SK-N-SH (cell line): Measurements from ENCODE around the gene RANBP10. TPM values are rescaled to one million over a fixed set of nuclear protein-coding genes. Genes with fewer than 3 reads are reported as not detected.

Experiments used
- CTCF ChIA-PET: fragments of 300-600, 350-600 bp; formaldehyde crosslinking; extraction: SDS; loops from one replicate; lab custom pipeline; 2021; lab: Yijun Ruan, JAX
- POLR2A ChIA-PET: fragments of 350-600 bp; sonication (Branson Sonifier 250); formaldehyde crosslinking; extraction: SDS; loops from one replicate; lab custom pipeline; 2020; ENCODE audit warnings: antibody characterized with exemption, inconsistent platforms; lab: Yijun Ruan, JAX
- DNase-seq: peaks from one replicate; pipeline ENCODE4 v3.0.0; 2012
- H2AFZ ChIP-seq: fragments of 200-600 bp; sonication (generic); 2 replicates; pipeline ENCODE4 v1.8.1; 2016; ENCODE audit warnings: antibody characterized with exemption, mild to moderate bottlenecking, low read depth
- H3F3A ChIP-seq: fragments of 200-600 bp; sonication (generic); replicated peaks from 2 replicates; pipeline ENCODE3; 2016; ENCODE audit warnings: antibody characterized with exemption, mild to moderate bottlenecking; ENCODE audit not compliant: insufficient read depth
- H3K27ac ChIP-seq, 2 experiments: fragments of 200-500 bp in 1 of 2; fragments of 200-600 bp in 1 of 2; sonication (Bioruptor generic) in 1 of 2; sonication (generic), shearing (Covaris generic) in 1 of 2; 2 replicates each; pipeline versions ENCODE4 v1.5.1 to v1.6.1; 2014 to 2016; ENCODE audit warnings: low read depth in 2 of 2, inconsistent platforms in 1 of 2, low read length in 1 of 2, mild to moderate bottlenecking in 1 of 2, mixed read lengths in 1 of 2
- H3K27me3 ChIP-seq: fragments of 200-600 bp; sonication (generic), shearing (Covaris generic); 2 replicates; pipeline ENCODE4 v1.6.1; 2016; ENCODE audit warnings: mixed run types; ENCODE audit not compliant: insufficient read depth
- H3K36me3 ChIP-seq, 2 experiments: fragments of 200-500 bp in 1 of 2; fragments of 200-600 bp in 1 of 2; sonication (Bioruptor generic) in 1 of 2; sonication (generic) in 1 of 2; replicated peaks in 1 of 2; 2 replicates each; pipeline versions ENCODE3 to v1.5.1; 2014 to 2016; ENCODE audit warnings: low read length in 1 of 2, mild to moderate bottlenecking in 1 of 2; ENCODE audit not compliant: insufficient read depth in 2 of 2, control insufficient read depth in 1 of 2
- H3K4me1 ChIP-seq, 2 experiments: fragments of 200-500 bp in 1 of 2; fragments of 200-600 bp in 1 of 2; sonication (Bioruptor generic) in 1 of 2; sonication (generic), shearing (Covaris generic) in 1 of 2; 2 replicates each; pipeline versions ENCODE4 v1.5.1 to v1.6.1; 2014 to 2016; ENCODE audit warnings: low read depth in 1 of 2, low read length in 1 of 2, mixed run types in 1 of 2; ENCODE audit not compliant: insufficient read depth in 2 of 2, control insufficient read depth in 1 of 2
- H3K4me2 ChIP-seq: fragments of 200-600 bp; sonication (generic), shearing (Covaris generic); 2 replicates; pipeline ENCODE4 v1.6.1; 2017; ENCODE audit warnings: mixed run types
- H3K4me3 ChIP-seq, 2 experiments: fragments of 200-500 bp in 1 of 2; fragments of 200-600 bp in 1 of 2; sonication (Bioruptor generic) in 1 of 2; sonication (generic), shearing (Covaris generic) in 1 of 2; 2 replicates each; pipeline versions ENCODE4 v1.5.1 to v1.8.1; 2014 to 2016; ENCODE audit warnings: low read depth in 2 of 2, inconsistent platforms in 1 of 2, low read length in 1 of 2, mild to moderate bottlenecking in 1 of 2, mixed read lengths in 1 of 2, moderate library complexity in 1 of 2
- H3K79me2 ChIP-seq: fragments of 200-600 bp; sonication (generic); 2 replicates; pipeline ENCODE4 v1.8.1; 2017; ENCODE audit warnings: mild to moderate bottlenecking; ENCODE audit not compliant: insufficient read depth
- H3K9ac ChIP-seq: fragments of 200-600 bp; sonication (generic); 2 replicates; pipeline ENCODE4 v1.6.1; 2017; ENCODE audit warnings: mixed run types
- H3K9me2 ChIP-seq: fragments of 200-600 bp; sonication (generic); 2 replicates; pipeline ENCODE4 v1.6.1; 2017; ENCODE audit warnings: mixed run types
- H3K9me3 ChIP-seq: fragments of 200-600 bp; sonication (generic); 2 replicates; pipeline ENCODE4 v1.6.1; 2017; ENCODE audit warnings: mixed run types, mild to moderate bottlenecking, moderate library complexity
- H4K20me1 ChIP-seq: fragments of 200-600 bp; sonication (generic); 2 replicates; pipeline ENCODE4 v1.6.1; 2017; ENCODE audit warnings: mild to moderate bottlenecking, mixed run types; ENCODE audit not compliant: insufficient read depth
- CHD2 ChIP-seq: fragments of 150-350 bp; IDR thresholded peaks from 2 replicates; pipeline ENCODE4 v1.6.1; 2018; ENCODE audit warnings: low read length; ENCODE audit not compliant: partially characterized antibody
- RXRA ChIP-seq: IDR thresholded peaks from 2 replicates; pipeline ENCODE4 v1.4.0; 2012; ENCODE audit warnings: low read depth, mild to moderate bottlenecking, borderline replicate concordance
- SMC3 ChIP-seq: IDR thresholded peaks from 2 replicates; pipeline ENCODE4 v1.6.1; 2012; ENCODE audit warnings: low read depth, low read length, improper control_type of control experiment
- TCF12 ChIP-seq: IDR thresholded peaks from 2 replicates; pipeline ENCODE4 v1.4.0; 2012
- WGBS: methylation state at CpG from one replicate; pipeline ENCODE4 v1.1.6; 2017; ENCODE audit warnings: low lambda C conversion rate; 5-methylcytosine and 5-hydroxymethylcytosine counted together
- polyA plus RNA-seq, 3 experiments: library from polyadenylated mRNA; depleted of rRNA; stranded (reverse); fragments of >200 nt; gene quantifications; 2 replicates each; pipeline ENCODE4 v1.2.3, GENCODE V29; 2012
- TF ChIP-seq, protein P1 (sequence below): IDR thresholded peaks from 2 replicates; pipeline ENCODE4 v1.4.0; 2012; ENCODE audit warnings: low read depth
- TF ChIP-seq, protein P2 (sequence below): fragments of 200-600 bp; sonication (generic); IDR thresholded peaks from 2 replicates; pipeline ENCODE4 v1.6.1; 2017; ENCODE audit warnings: antibody characterized with exemption, mild to moderate bottlenecking, moderate library complexity
- TF ChIP-seq, protein P3 (sequence below): fragments of 150-350 bp; IDR thresholded peaks from 2 replicates; pipeline ENCODE4 v1.6.1; 2017; ENCODE audit warnings: antibody characterized with exemption, low read length, low read depth, borderline replicate concordance
- TF ChIP-seq, protein P4 (sequence below): IDR thresholded peaks from 2 replicates; pipeline ENCODE4; 2012

RANBP10 gene
- polyA plus RNA-seq, 1 of the 3 experiments (the other 2 are of a cell fraction) = 12.1 TPM

DNA sequence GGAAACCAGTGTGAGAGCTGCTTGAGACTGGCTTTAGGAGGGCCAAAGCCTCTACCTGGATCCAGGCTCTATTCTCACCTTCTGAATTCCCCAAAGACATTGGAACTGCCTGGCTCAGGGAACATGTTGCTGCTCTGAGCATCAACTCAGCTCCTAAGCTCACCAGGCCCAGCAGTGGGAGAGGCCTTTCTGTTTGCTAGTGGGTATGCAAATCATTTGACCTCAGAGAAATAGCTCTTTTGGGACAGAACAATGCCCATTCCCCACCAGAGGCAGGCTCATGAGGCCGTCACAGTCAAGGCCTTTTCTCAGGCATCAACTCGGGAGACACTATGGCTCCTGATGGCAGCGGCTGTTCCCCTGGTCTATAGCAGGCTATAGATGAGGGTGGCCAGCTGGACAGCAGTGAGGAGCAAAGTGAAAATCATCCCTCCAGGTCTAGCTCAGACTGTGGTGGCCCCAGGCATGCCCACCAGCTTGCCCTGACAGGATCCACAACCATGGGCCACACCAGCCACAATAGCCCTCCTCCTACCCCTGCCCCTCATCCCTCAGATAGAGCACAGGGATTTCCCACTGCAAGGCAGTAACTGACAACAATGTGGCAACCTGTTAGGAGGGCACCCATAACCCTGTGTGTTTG is 56.8 kb downstream of the RANBP10 start:
- ChIA-PET POLR2A (no interaction called here), CTCF (interaction anchor here (1.0 kb wide), 1 partner anchor 67 kb away, joined by 3 read pairs; no protein-coding TSS in a partner anchor)
- no peaks in the 10 kb centered on the region for H3K9me2 ChIP-seq
- H3K9ac ChIP-seq = no peak overlapping the region
- no peaks in the 10 kb centered on the region for H3K27me3 ChIP-seq
- no peaks in the 10 kb centered on the region for H4K20me1 ChIP-seq
- no peak overlapping the region for H3K4me2 ChIP-seq
- no peak overlapping the region for H2AFZ ChIP-seq
- no peaks in the 10 kb centered on the region for H3K9me3 ChIP-seq
- 94% methylated on average over 2 of the region's 3 CpGs for WGBS
- H3K27ac ChIP-seq = no peak overlapping the region
- no peak overlapping the region for H3K4me3 ChIP-seq
- peaks cover 0 to under 1% of the 10 kb centered on the region in 2 experiments for H3K36me3 ChIP-seq
- no peak for DNase-seq
- no peak for TF ChIP-seq SMC3
- TF ChIP-seq, protein P1, sequence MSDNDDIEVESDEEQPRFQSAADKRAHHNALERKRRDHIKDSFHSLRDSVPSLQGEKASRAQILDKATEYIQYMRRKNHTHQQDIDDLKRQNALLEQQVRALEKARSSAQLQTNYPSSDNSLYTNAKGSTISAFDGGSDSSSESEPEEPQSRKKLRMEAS = no peak
- TF ChIP-seq, protein P2, sequence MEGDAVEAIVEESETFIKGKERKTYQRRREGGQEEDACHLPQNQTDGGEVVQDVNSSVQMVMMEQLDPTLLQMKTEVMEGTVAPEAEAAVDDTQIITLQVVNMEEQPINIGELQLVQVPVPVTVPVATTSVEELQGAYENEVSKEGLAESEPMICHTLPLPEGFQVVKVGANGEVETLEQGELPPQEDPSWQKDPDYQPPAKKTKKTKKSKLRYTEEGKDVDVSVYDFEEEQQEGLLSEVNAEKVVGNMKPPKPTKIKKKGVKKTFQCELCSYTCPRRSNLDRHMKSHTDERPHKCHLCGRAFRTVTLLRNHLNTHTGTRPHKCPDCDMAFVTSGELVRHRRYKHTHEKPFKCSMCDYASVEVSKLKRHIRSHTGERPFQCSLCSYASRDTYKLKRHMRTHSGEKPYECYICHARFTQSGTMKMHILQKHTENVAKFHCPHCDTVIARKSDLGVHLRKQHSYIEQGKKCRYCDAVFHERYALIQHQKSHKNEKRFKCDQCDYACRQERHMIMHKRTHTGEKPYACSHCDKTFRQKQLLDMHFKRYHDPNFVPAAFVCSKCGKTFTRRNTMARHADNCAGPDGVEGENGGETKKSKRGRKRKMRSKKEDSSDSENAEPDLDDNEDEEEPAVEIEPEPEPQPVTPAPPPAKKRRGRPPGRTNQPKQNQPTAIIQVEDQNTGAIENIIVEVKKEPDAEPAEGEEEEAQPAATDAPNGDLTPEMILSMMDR = no peak
- no peak for TF ChIP-seq RXRA
- TF ChIP-seq, protein P3, sequence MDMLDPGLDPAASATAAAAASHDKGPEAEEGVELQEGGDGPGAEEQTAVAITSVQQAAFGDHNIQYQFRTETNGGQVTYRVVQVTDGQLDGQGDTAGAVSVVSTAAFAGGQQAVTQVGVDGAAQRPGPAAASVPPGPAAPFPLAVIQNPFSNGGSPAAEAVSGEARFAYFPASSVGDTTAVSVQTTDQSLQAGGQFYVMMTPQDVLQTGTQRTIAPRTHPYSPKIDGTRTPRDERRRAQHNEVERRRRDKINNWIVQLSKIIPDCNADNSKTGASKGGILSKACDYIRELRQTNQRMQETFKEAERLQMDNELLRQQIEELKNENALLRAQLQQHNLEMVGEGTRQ = no peak
- no peak for TF ChIP-seq CHD2
- no peak for TF ChIP-seq TCF12
- TF ChIP-seq, protein P4, sequence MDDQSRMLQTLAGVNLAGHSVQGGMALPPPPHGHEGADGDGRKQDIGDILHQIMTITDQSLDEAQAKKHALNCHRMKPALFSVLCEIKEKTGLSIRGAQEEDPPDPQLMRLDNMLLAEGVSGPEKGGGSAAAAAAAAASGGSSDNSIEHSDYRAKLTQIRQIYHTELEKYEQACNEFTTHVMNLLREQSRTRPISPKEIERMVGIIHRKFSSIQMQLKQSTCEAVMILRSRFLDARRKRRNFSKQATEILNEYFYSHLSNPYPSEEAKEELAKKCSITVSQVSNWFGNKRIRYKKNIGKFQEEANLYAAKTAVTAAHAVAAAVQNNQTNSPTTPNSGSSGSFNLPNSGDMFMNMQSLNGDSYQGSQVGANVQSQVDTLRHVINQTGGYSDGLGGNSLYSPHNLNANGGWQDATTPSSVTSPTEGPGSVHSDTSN = no peak
- TF ChIP-seq, all 33 proteins: peak for 0
- no peaks in the 10 kb centered on the region for H3F3A ChIP-seq
- no peaks in the 10 kb centered on the region; a peak in 1 of 4 replicates for H3K4me1 ChIP-seq
- H3K79me2 ChIP-seq = no peaks in the 10 kb centered on the region

DNA sequence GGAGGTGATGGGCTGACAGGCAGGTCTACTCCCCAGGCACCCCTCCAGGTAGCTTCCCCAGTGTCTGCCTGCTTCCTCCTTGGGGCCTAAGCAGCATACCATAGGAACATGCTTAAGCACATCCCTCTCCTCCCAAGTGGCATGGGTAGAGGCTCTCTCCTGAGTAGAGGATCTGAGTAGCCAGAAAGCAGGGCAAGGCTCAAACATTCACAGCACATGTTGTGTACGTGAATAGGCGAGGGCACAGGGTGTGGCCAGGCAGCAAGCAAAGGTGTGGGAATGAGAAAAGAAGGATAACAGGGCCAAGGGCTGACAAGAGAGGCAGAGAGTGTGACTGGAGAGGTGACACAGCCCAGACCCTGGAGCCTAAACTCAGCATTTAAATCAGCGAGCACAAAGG is 57.5 kb downstream of the RANBP10 start:
- H3K79me2 ChIP-seq = no peaks in the 10 kb centered on the region
- POLR2A ChIA-PET = no interaction called here
- TF ChIP-seq, protein P4 = no peak
- no peaks in the 10 kb centered on the region for H3F3A ChIP-seq
- no peak overlapping the region for H3K27ac ChIP-seq
- no peak overlapping the region for H3K4me3 ChIP-seq
- H3K9me2 ChIP-seq = no peaks in the 10 kb centered on the region
- H3K27me3 ChIP-seq = no peaks in the 10 kb centered on the region
- no peak overlapping the region for H3K4me2 ChIP-seq
- no peak for DNase-seq
- CTCF ChIA-PET = no interaction called here
- H3K4me1 ChIP-seq = no peaks in the 10 kb centered on the region
- WGBS = 100% methylated on average over 3 of the region's 3 CpGs
- H3K36me3 ChIP-seq = peaks cover 0 to 8% of the 10 kb centered on the region in 2 experiments
- no peaks in the 10 kb centered on the region for H3K9me3 ChIP-seq
- no peak overlapping the region for H3K9ac ChIP-seq
- no peak overlapping the region for H2AFZ ChIP-seq
- no peaks in the 10 kb centered on the region for H4K20me1 ChIP-seq
